LHCN-M2 (cell line): ENCODE data around the gene PBX4. TPM values are rescaled to one million over a fixed set of nuclear protein-coding genes. Genes with fewer than 3 reads are reported as not detected.
A peak's percentile ranks its signal among the peaks of the same experiment; 100 is the strongest.

Experiments
- DNase-seq: peaks from one replicate; pipeline ENCODE4 v3.0.0-alpha.2; 2012; ENCODE audit warnings: low read depth
- total RNA-seq: library from RNA; depleted of rRNA; stranded (reverse); fragments of >200 nt; gene quantifications from 2 replicates; pipeline ENCODE4 v1.2.3, GENCODE V29; 2014

PBX4 gene
- total RNA-seq, 1 experiment from 2014 or later = 0.69 TPM

GRCh38 chr19:19649580-19649995 lies 31.1 kb upstream of the PBX4 start:
- no peak for DNase-seq

- DNase-seq = no peak
These were observed 30.7 kb upstream of the PBX4 start for GRCh38 chr19:19649155-19649554.

- DNase-seq = no peak
These were observed 28.7 kb upstream of the PBX4 start for GRCh38 chr19:19647037-19647835.

- DNase-seq = no peak
These were observed 26.9 kb upstream of the PBX4 start for GRCh38 chr19:19645233-19645870.

- DNase-seq = no peak
These were observed 25.5 kb upstream of the PBX4 start for GRCh38 chr19:19644054-19644388.

DNA sequence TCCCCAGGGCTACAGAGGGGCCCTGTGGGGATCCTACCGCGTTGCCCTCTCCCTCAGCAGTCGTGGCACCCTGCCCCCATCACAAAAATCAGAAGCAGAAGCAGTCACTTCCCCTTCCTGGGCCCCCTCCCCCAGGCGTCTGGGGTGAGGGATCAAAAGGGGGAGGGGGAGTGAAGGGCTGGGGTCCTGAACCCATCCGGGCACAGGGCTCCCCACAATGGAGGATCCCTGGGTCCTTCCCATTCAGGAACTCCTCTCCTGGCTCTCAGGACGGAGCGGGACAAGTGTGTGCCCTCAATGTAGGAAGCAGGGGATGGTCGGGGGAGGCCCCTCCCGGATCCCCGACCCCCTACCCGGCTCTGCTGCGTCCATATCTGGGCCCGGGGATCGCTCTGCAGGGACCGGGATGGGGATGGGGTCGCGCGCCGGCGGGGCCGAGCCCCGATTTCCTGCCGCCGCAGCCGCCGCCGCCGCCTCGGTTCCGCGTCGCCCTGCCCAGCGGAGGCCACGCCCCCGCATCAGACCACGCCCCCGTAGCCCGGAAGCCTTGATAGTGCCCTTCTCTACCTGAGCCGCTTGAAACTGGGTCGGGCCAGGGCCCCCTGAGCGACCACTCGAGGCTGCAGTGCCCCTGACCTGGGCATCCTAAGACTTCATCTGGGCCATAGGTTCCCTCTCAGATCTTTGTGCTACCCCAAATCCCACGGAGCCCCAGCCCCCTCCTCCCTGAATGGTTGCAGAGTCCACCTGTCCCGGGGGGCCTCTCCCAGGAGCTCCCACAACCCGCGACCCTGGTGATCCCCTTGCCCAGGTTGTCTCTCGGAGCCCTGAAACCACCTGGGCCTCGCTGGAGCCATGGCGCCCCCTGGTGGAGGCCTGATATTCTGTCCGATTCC lies 24.9 kb upstream of the PBX4 start, which contains the start of gene GMIP:
Gene GMIP (minus strand): TSS at position 500 of the 896 bp plus-strand sequence. CDS start 128 bp downstream, at position 372.
- peak; percentile 29 for DNase-seq

DNA sequence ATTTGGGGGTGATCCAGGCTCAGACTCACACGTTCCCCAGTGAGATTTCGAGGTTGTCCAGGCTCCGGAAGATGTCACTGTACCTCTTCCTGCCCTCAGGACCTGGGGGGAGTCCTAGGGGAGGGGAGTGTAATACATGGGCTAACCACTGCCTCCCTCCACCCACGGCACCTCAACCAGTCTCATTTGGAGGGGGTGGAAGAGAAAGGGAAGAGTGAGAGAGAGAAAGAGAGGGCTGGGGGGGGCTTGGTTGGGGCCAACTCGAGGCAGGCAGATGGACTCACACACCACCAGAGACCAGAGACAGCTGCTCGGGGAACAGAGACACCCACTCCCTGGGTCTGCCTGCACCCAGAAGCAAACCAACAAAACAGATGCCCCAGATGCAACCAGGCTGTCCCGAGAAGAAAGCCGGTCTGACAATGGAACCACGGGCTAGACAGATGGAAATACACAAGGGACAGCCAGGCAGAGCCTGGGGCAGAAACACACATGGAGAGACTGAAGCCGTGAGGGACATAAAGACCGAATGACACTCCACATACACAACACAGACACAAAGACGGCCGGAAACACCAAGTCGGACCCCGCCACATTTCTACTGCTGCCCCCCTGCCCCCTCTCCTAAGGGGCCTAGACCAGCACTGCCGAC lies 24.1 kb upstream of the PBX4 start:
- peak; percentile 25 for DNase-seq

DNA sequence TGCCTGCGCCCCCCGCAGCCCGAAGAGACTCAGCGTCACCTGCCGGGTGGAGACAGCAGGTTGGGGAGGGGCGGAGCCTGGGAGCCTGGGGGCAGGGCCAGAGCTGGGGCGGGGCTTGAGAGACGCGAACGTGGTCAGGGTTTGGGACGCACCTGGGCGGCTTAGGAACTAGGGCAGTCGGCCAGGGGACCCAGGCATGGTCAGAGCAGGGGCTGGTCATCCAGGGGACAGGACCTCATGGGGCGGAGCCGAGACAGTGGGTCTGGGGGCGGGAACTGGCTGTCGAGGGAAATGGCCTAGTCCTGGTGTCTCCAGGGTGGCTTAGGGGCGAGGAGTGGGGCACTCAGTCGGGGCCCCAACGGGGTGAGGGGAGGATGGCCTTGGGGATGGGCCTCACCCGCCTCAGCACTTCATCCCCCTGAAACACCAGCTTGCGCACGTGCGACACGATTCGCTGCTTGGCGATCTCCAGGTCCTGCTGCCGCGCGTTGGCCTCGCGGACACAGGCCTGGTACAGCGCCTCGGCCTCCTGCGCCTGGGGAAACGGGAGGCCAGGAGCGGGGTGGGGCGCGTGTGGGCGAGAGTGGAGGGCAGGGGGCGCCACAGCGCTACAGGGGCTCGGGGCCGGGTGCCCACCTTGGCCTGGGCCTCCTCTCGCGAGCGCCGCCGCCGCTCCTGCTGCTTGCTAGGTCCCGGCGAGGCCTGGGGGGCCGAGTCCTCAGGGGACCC lies 19.2 kb upstream of the PBX4 start:
- no peak for DNase-seq

GRCh38 chr19:19637186-19637522 lies 18.7 kb upstream of the PBX4 start:
- DNase-seq = no peak

GRCh38 chr19:19636573-19637185 lies 18.2 kb upstream of the PBX4 start:
- no peak for DNase-seq

GRCh38 chr19:19635313-19635702 lies 16.8 kb upstream of the PBX4 start:
- no peak for DNase-seq

- no peak for DNase-seq
These were observed 16.2 kb upstream of the PBX4 start for GRCh38 chr19:19634516-19635312.

DNA sequence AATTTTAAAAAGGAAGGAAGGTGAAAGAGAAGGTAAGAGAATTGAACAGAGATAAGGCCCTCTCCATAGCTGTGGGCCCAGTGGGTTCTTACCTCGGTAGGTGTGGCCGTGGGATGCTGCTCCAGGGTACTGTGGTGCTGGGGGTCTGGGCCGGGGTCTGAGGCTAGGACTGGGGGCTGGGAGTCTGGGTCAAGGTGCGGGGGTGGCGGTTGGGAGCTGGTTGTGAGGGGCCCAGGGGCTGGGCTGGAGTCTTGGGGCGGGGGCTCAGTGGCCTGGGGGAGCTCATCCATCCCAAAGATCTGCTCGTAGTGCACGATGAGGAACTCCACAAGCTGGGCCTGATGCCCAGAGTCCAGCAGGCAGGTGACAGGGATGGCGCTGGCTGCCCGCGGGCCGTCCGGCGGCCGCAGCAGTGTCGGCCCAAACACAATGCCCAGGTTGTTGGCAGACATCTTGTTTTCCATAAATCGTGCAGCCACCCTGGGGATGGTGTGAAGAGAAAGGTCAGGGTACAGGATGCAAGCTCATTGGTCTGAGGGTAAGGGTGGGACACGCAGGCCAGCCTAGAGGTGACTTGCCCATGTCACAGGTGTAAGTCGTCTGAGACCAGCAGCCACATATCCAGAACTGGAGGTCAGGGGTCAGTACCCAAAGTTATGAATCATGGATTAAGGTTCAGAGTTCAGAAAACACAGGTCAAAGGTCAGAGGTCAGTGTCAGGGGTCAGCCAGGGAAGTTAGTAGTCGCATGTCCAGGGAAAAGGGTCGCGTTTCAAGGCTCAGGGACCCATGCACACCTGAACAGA lies 15.4 kb upstream of the PBX4 start:
- no peak for DNase-seq

- DNase-seq = no peak
These were observed 14.2 kb upstream of the PBX4 start for GRCh38 chr19:19632661-19633060.

DNA sequence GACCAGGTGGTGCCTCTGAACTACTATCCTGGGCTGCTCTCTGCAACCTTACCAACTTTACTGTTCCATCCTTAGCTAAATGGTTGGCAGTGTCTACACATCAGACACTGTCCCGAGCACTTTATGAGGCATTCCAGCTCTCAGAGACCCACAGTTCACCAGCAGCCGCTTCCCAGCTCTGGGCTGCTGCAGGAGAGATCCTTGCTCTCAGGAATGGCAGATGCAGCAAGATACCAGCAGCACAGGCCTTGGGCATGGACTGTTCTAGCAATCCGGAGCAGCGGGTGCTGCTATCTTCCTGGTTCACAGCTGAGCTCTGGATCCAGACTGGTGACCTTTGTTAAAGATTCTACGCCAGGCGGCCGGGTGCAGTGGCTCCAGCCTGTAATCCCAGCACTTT lies 12.9 kb upstream of the PBX4 start:
- no peak for DNase-seq

GRCh38 chr19:19630426-19630825 lies 11.9 kb upstream of the PBX4 start:
- no peak for DNase-seq

DNA sequence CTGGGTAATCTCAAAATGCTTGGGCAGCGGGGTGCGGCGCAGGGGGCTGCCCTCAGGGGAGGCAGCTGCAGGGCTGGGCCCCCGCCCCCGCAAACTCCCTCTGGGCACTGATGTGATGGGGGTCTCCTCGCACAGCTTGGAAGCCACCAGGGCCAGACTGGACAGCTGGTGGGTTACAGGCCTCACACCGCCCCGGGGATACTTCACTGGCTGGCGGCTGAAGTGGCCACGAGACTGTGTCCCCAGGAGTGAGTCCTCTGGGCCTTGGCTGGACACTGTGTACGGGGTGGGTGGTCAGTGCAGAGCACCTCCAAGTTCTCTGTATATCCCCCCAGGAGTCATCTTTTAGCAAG lies 11.6 kb upstream of the PBX4 start:
- no peak for DNase-seq

GRCh38 chr19:19628501-19629134 lies 10.1 kb upstream of the PBX4 start:
- DNase-seq = no peak
